Left renal pelvis (tissue), 4 donors: ENCODE measurements around the gene USP34. TPM values are rescaled to one million over a fixed set of nuclear protein-coding genes. Genes with fewer than 3 reads are reported as not detected.
"Not testable (repeated sequence)": the region's sequence is repeated elsewhere in the genome, so short reads cannot be mapped to it uniquely, and the experiment has no call there.

Experiments used
- DNase-seq, 4 donors: peaks; one replicate each; pipeline ENCODE4 v3.0.0-alpha.2; 2013; ENCODE audit warnings: low read depth in 4 of 4, low spot score in 3 of 4
- polyA plus RNA-seq, 4 donors: library from polyadenylated mRNA; unstranded; fragments of 120-200 nt; gene quantifications; one replicate each; pipeline ENCODE4 v1.2.1, GENCODE V29; 2013; ENCODE audit not compliant: insufficient read length in 4 of 4

USP34 gene
- polyA plus RNA-seq, 4 donors: 119 to 145 (median 134) TPM

DNA sequence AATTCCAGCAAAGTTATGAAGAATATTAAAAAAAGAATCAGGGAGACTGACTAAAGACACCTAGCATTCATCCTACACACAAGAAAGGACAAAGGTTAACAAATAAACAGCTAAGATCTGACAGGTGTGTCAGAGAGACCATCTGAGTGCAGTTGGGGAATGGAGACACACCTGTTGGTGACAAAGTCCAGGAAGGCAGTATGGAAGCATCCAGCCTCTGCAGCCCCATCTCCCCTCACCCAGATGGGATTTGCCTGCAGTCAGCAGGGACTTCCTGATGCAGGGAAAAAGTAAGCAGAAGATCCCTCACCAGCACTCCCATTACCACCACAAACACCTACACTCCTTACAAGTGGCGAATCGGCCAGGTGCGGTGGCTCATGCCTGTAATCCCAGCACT is 37.9 kb downstream of the USP34 start:
- DNase-seq: no peak

DNA sequence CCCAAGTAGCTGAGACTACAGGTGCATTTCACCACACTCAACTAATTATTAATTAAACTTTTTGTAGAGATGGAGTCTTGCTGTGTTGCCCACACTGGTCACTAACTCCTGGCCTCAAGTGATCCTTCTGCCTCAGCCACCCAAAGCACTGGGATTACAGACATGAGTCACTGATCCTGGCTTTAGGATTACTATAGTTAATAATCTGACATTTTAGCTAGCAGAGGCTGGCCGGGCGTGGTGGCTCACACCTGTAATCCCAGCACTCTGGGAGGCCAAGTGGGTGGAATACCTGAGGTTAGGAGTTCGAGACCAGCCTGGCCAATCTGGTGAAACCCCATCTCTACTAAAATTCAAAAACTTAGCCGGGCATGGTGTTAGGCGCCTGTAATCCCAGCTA is 39.5 kb downstream of the USP34 start:
- DNase-seq: no peak

DNA sequence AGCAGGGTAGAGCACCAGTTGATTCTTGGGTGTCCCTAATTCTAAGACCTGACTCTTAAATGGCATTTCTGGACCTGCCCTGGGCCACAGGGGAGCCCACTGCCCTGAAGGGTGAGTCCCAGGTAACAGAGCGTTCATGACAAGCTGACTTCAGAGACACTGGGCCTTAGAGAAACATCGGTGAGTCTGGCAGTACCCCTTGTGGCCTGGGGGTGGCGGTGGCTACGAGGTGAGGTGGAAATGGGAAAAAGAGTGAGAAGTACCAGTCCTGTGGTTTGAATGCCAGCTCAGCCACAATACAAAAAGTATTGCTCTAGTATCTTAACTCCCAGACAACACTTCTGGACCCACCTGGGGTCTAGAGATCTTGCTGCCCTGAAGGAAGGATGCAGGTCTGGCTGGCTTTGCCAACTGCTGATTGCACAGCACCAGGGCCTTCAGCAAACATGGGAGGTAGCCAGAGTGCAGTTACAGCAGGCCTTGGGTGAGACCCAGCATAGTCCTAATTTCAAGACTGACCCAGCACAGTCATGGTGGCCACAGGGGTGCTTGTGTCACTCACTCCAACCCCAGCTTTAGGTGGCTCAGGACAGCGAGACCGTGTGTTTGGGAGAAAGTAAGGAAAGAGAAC is 44.5 kb downstream of the USP34 start:
- no peak for DNase-seq

DNA sequence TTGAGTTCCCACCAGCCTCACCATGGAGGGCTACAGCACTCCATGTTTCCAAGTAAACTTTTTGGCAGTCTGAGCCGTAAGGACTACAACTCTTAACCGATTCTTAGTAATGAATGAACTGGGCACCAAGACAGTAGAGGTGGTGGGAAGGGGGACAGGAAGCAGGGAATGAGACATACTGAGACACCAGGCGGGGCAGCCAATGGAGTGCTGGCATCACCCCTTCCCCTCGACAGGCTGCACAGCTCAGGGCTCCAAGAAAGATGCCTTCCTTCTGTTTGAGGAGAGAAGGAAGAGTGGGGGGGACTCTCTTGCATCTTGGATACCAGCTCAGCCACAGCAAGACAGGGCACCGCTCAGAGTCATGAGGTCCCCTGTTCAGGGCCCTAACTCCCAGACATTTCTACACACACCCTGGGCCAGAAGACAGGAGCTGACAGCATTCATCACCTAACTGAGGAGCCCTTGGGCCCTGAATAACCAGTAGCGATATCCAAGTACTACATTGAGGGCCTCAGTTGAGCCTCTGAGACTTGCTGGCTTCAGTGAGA is 45.2 kb downstream of the USP34 start:
- DNase-seq: no peak

GRCh38 chr2:61423714-61424113 is 47.2 kb downstream of the USP34 start:
- DNase-seq: no peak

DNA sequence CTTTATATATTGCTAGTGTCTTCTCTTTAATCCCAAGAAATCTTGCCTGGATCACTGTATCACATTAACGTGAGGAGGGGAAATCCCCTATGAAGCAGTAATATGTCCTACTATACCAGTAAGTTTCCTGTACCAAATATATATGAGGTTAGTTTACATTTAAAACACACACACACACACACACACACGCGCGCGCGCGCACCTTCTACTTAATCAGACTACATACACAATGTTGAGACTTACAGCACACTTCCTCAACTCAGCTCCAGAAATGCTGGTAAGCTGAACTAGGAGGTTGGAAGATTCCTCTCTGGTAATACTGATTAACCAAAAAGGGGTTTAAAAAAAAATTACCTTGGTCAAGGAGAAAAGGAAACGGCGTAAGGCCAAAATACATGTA is 49.3 kb downstream of the USP34 start:
- no peak for DNase-seq

DNA sequence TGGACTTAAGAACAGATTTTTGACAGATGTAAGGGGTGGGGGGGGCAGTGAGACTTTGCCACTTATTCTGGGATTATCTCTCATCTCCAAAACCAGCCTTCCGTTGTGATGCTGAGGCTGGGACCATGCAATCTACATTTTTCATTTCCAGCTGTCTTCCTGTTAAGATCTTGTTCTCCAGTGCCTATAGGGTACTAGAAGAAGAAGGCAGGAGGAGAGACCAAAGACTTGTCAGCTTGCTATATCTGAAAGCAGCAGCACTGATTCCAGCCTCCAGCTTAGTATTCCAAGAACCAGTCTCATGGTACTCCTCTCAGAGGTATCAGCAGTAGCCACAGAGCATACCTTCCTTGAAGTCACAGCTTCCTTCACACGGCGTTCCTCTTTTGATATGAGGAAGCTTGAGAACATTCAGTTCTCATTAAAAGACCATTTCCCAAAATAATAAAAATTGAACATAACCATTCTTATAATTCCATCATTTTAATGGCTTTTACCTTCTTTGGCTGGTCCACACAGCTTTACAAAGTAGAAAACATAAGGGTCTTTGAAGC is 49.8 kb downstream of the USP34 start:
- no peak for DNase-seq

DNA sequence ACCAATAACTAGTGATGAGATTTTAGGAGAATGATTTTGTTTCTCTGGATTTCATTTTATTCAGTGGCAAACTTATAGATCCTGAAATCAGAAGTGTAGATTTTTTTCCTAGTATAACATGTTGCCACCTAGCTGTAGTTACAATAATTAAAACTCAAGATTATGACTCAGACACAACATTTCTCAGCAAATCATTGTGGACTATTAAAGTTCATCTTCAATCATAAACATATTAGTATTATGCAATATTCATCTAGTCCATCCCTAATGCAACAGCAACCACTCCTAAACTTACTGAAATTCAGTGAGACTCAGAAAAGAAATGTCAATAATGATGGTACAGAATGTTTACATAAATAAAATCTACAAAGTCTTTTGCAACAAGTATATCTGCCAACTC is 51.3 kb downstream of the USP34 start:
- DNase-seq: no peak

GRCh38 chr2:61419129-61419528 is 51.8 kb downstream of the USP34 start:
- DNase-seq: no peak

DNA sequence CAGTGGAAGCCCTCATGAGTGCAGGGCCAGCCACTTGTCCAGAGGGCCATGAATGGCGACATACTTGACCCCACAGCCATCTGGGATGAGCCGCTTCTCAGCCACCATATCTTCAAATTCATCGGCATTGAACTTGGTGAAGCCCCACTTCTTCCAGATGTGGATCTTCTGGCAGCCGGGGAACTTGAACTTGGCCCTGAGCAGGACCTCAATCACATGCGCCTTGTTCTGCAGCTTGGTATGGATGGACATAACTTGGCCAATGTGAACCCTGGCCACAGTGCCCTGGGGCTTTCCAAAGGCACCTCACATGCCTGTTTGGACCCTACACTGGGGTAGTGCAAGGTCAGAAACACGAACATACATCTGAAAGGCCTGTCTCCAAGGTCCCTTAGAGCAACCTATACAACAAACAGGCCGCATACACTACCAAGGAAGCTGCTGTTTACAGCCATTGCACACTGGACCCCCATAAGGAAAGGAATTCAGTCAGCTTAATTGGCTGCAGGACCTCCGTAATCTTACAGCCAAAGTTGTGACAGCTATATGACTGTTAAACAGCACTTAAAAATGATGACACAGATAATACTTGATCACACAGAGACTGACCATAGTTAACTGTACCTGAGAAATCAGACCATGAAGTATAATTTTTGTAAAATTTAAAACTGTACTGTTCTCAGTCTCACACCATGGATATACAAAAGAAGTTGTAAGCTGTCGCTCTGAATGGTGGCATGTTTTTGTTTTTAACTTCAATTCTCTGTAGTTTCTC is 53.8 kb downstream of the USP34 start:
- DNase-seq: no peak

GRCh38 chr2:61415265-61415664 is 55.6 kb downstream of the USP34 start:
- no peak for DNase-seq

GRCh38 chr2:61414674-61415073 is 56.2 kb downstream of the USP34 start:
- no peak for DNase-seq

DNA sequence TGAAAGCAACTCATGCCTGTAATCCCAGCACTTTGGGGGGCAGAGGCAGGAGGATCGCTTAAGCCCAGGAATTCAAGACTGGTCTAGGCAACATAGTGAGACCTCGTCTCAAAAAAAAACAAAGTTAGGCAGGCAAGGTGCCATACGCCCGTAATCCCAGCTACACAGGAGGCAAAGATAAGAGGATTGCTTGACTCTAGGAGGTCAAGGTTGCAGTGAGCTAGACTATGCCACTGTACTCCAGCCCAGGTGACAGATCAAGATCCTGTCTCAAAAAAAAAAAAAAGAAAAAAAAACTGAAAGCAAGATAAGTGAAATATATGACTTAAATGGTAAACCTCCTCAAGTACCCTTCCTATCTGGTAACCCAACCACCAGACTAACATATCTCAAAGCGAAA is 59.8 kb downstream of the USP34 start:
- no peak for DNase-seq

DNA sequence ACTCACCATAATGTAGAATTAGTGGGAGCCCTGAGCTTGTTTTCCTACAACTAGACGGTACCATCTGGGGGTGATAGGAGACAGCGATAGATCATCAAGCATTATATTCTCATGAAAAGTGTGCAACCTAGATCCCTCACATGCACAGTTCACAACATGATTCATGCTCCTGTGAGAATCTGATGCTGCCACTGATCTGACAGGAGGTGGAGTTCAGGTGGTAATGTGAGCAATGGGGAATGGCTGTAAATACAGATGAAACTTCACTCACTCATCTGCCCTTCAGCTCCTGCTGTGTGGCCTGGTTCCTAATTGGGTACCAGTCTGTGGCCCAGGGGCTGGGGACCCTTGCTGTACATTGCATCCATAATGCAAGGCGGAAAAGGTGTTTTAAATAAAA is 60.7 kb downstream of the USP34 start:
- no peak for DNase-seq

GRCh38 chr2:61405813-61406212 is 65.1 kb downstream of the USP34 start:
- DNase-seq: no peak

GRCh38 chr2:61404438-61404837 is 66.4 kb downstream of the USP34 start:
- DNase-seq: no peak

- DNase-seq: no peak
These were observed 72.5 kb downstream of the USP34 start for GRCh38 chr2:61398413-61398812.

GRCh38 chr2:61396005-61396404 is 74.9 kb downstream of the USP34 start:
- no peak for DNase-seq

DNA sequence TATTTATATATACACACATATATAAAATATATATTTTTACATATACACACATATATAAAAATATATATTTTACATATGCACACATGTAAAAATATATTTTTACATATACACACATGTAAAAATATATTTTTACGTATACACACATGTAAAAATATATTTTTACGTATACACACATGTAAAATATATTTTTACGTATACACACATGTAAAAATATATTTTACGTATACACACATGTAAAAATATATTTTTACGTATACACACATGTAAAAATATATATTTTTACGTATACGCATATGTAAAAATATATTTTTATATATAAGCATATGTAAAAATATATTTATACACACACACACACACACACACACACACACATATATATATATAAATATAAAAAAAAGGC is 83.3 kb downstream of the USP34 start:
- not testable (repeated sequence) for DNase-seq

DNA sequence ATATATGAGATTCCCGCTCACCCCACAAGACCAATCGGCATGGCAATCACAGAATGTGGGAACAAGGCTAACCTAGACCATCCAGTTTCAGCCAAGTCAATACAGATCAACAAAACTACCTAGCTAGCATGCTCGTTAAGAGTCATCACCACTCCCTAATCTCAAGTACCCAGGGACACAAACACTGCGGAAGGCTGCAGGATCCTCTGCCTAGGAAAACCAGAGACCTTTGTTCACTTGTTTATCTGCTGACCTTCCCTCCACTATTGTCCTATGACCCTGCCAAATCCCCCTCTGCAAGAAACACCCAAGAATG is 90.0 kb downstream of the USP34 start:
- DNase-seq: not testable (repeated sequence)

DNA sequence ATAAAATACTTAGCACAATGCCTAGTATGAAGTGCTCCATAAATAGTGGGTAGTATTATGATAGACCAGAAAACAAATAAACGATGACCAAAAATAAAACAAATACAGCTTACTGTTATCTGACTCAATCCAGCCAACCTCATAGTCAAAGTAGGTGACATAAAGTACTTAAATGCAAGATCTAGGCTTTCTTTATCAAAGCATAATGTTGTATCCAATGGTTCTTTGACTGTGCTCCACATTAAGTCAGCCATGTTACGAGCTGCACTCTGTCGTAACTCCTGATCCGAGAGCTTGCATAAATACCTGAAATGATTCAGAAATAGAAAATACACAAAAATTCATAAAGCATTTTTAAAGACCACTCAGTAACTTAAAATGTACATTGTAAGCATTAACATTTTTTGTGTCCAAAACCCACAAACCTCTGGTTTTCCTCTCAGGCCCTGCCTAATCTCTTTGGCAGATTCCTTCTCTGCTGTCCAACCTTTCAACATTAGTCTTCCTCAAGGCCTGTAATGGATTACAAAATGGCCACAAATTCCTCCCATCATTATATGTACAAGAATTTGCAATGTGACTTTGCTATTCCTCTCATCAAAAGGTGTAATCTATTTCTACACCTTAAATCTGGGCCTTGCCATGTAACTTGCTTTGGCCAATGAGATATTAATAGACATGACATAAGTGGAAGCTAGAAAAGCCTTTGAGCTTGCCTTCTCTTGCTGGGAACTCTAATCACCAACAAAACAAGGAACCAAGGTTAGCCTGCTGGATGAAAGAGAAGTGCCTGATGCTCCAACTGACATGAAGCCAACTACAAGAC is 90.6 kb downstream of the USP34 start:
- DNase-seq: no peak
